GM18951 (cell line): Measurements from ENCODE around the gene BMPER.

Experiments
- POLR2A ChIP-seq: IDR thresholded peaks from 4 replicates; pipeline ENCODE4 v1.6.1; 2011; ENCODE audit warnings: mild to moderate bottlenecking; ENCODE audit not compliant: insufficient read length, insufficient read depth; ENCODE audit errors: extremely low read depth
- in situ Hi-C: fragments of 300-500 bp; cut with MboI; formaldehyde crosslinking; loops from one replicate; pipeline ENCODE4 v1.12.0; 2022; ENCODE audit warnings: low sequenced_read_pairs, mixed read lengths, inconsistent platforms; ENCODE audit not compliant: unreplicated experiment

Gene BMPER

DNA sequence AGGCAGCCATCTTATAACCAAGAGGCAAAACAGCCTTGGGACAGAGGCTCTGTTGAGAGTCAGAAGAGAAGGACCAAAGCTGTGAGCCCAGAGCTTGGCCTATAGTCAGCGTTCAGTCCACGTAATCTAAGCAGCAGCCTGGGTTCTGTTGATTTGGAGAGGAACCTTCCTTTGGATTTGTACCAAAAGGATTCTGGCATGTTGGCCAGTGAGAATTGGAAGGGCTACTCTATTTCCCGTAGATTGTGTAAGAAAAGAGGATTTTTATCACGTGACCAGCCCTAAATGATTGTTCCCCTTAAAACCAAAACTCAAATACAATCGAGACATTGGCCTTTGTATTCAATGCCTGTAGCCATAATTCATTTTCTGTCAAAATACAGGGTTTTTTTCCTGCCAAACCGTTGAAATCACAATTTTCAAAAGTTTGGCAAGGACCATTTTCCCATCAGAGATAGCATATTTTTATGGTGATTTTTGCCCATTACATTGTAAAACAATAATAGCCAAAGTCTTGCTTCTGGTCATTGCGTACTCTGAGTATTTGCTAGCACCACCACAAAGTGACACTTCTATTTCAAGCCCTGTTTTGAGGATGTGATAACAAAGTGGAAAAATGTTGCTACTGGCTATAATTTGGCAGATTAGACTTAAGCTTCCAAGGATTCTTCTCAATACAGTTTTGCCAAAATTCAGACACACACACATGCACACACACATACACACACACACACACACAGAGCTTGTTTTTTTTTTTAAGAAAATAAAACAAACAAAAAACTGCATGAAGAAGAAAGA, 23.1 kb upstream of the BMPER start:
- in situ Hi-C loops = no loop called here
- no peak for TF ChIP-seq POLR2A

DNA sequence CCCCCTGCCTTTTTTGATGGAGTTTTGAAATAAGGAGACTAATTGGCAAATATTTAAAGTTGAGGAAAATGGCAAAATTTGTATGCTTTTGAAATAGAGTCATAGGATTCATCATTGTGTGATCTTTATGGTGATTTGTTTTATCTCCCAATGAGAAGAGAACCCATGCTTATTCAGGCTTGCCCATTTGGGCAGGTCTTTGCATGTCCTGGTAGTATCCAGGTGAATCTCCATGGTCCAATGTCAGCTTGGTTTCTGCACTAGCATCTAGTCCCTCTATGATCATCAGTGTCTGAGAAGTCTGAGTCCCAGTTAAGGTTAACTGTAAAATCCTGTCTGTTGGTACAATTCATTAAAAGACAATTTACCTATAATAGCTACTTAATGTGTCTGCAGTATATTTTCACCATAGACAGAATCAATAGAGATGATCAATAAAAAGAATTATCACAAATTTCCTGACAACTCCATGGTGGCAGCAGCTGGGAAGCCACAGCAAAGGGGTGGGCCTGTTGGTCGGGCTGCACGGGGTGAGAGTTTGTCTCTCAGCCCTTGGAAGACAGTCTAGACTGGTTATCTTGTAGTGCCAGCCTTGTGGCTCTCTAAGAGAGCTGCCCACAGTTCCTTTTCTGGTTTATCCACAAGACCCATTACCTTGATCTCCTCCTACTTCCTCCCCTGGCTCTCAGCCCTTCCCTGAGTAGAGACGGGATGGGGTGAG, 22.2 kb upstream of the BMPER start:
- in situ Hi-C loops = no loop called here
- no peak for TF ChIP-seq POLR2A

DNA sequence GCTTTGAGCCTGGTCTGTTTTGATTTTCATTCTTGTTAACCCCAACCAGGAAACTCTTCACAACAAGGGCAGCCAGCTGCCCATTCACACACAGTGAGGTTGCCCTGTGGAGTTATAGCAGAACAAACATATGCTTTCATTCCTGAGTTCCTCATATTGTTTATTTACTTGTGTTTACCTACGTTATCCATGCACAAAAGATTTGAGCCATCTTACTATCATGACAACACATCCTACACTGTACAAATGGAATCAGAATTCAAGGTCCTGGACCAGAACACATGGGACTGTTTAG, 21.7 kb upstream of the BMPER start:
- no peak for TF ChIP-seq POLR2A
- in situ Hi-C loops = no loop called here

DNA sequence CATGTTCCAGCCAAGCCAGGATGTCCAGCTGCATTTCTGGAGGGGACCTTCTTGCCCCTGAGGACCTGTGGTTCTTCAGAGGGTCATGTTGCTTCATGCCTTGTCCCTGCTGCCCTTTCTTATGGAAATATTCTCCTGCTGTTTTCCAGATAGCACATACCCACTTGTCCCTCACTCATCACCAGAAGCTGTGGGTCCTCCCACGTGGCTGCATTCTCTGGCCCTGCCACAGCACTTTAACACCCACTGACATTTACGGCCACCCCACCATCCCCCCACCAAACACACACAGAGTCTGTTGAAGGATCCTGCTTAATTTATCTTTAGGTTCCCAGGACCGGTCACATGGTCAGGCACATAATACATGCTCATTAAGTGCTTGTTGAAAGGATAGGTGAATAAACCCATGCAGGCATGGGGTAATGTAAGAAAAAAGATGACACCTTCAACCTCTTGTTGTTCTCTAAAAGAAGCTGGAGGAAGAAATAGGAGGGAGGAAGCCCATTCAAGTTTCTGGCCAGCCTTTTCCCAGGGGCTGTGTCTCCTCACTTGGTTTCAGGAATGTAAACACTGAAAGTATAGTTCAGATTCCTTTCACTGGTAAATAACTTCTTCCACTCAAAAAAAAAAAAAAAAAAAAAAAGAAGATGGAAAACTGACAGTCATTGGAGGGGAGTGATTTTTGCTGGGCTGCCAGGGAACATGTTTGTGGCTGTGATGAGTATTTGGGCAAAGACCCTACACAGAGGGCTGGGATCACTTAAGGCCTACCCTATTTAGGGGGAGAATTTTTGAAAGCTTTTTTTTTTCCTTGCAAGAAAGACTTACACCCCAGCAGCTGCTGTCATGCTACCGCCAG, 19.8 kb upstream of the BMPER start:
- in situ Hi-C loops = no loop called here
- no peak for TF ChIP-seq POLR2A

DNA sequence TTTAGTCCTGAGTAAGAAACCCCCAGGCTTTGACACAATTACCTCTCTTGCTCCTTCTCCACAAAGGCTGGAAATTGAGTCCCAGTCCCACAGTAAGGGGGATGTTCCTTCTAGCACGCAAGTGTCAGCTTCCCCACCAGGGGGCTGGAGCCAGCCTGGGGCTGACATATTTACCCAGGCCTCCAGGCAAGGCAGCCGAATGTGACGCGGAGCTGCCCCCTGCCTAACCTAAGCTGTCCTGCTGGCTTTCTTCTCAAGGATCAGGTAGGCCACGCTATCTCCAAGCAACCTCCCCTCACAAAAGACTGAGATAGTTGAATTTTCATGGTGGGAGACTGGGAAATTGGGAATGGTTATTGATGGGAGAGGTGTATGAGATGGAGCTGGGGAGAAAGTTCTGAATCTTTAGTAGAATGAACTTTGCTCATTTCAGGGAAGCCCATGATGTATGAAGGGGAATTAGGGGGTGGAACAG, 19.2 kb upstream of the BMPER start:
- in situ Hi-C loops = no loop called here
- TF ChIP-seq POLR2A = no peak

DNA sequence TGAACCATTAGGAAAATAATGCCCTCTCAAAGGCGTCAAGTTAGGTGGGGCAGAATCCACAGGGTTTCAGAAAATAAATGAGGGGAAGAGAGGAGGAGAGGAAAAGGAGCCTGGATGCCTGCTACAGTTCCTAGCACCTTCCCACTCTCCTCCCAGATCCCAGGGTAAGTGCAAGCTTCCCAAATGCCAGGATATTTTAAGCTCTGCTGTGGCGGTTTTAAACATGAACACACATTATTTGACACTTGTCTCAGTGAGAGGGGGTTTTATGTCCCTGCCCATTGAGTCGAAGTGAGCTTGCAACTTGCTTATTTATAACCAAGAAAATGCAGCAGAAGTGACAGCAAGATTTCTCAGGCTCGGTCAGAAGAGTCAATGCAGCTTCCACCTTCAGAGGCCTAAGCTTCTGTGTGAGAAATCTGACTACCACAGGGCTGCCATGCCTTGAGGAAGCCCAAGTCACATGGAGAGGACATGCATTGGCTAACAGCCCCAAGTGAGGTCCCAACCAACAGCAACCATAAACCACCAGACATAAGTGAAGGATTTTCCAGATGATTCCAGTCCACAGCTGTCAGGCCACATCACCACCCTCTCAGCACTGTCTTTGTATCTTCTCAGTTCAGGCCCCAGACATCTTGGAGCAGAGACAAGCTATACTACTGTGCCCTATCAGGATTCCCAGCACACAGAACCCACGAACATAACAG, 17.9 kb upstream of the BMPER start:
- in situ Hi-C loops = no loop called here
- no peak for TF ChIP-seq POLR2A

DNA sequence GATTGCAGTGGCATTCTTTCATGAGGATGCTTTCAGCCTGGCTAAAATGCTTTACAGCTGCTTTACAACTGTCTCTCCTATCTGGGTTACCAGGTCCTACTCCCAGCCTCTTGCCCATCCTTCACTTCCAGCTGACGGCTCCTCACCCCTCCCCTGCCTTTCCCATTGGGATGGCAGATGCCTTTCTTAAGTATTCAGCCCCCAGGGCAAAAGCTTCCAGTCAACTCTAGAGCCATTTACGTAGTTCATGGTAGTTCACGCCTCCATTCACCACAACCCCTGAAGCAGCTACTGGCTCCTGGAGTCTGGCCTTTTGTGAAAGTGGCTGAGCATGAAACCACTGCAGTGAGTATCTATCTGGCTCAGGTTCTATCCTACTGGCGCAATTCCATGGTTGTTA, 17.2 kb upstream of the BMPER start:
- in situ Hi-C loops = no loop called here
- TF ChIP-seq POLR2A = no peak

DNA sequence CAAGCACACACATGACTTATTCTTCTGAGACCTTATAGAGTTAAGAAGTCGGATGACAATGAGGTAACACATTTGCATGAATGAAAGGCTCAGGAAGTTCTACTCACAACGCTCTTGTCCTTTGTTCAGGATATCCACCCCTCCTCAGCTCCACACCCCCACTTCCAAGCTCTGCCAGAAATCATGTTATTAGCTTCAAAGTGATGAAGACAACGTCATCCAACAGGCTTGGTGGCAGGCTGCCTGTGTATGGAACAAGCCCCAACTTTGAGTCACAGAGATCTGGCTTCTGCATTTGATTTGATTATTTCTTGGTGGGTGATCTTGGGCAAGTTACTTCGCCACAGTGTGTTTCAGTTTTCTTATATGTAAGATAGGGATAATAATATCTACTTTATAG, 12.4 kb upstream of the BMPER start:
- in situ Hi-C loops = no loop called here

DNA sequence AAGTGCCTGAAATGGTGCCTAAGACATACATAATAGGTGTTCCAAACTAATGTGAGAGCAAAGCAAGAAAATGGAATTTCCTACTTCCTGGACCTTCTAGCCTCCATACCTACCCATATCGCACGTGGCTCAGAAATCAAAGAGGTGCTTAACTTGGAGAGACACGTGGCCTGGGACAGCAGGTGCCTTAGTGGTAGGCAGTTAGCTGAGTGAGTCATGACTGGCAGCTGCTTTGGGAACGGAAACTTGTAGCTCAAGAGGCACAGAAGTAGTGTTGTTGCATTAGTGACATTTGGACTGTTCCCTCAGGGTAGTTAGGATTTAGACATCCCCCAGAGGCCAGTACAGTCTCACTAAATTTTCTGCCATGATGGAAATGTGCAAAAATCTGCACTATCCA, 12.0 kb upstream of the BMPER start:
- in situ Hi-C loops = no loop called here
- no peak for TF ChIP-seq POLR2A

More for the DNA sequence above, 12.4 kb upstream of the BMPER start:
- no peak for TF ChIP-seq POLR2A

DNA sequence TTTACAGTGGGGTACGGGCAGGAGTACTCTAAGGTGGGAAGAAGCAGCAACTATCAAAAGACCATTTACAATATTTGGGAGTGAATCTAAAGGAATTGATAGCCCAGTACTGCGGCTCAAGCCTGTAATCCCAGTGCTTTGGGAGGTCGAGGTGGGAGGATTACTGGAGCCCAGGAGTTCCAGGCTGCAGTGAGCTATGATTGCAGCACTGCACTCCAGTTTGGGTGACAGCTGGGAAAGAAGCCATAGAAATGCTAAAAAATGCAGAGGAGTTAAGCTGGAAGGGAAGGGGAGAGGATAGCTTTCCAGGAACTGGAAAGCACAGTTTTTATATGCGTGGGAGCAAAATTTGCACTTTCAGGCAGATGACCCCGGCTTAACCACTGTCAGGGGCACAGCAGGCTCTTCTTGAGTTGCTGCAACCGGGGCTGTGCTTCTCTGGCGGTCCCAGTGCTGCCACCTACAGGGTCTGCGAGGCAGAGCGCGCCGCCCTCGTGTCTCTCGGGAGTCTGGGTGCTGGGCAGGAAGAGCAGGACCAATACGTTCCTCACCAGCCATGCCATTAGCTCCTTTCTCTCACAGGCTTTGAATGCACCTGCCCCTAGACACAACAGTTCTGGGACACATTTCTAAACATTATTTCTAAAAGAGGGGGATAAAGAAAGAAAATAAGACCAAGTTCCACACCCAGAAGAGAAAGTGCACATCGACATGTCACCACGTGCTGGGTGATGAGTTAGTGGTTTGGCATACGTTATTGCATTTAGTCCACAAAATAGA, 10.1 kb upstream of the BMPER start:
- in situ Hi-C loops = no loop called here
- no peak for TF ChIP-seq POLR2A

DNA sequence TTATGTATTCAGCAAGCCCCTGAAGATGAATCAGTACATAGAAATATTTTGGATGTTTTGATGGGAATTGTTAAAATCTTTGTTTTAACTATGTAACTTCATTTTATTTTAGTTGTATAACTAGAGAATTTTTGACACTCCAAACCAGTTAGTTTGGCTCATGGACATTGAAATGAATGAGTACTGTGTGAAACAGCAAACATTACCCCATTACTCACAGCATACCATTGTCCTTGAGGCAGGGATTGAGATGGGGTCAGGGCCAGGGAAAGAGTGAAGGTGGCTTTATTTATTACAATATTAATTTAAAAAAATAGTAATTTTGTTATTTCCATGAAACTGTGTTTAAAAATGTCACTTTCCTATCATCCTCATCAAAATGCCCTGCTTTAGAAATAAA, 4.8 kb upstream of the BMPER start:
- in situ Hi-C loops = no loop called here

DNA sequence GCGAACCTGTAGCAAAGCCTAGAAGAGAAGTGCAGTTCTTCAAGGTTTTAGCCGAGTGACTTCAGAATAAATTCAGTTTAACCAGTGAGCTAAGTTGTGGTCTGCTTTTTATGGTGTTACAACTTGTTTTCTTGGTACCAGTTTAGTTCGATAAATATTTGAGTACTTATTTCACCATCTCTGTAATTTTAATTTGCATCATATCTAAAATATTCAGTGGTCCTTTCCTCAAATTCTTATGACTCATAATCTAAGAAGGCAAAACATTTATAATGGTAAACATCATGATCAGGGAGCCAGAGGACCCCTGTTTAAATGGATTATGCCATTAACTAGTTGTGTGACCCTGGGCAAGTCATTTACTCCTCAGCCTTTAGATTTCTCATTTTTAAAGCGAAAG, 4.1 kb upstream of the BMPER start:
- no peak for TF ChIP-seq POLR2A
- in situ Hi-C loops = no loop called here

More for the DNA sequence above, 4.8 kb upstream of the BMPER start:
- no peak for TF ChIP-seq POLR2A
